KMS-11 (cell line): ENCODE measurements around the gene ADAM21.
"Not testable (repeated sequence)": the region's sequence is repeated elsewhere in the genome, so short reads cannot be mapped to it uniquely, and the experiment has no call there.

ENCODE experiments used
- H2AFZ ChIP-seq: fragments of 200-600 bp; sonication (generic); 2 replicates; pipeline ENCODE4 v1.6.1; 2016; ENCODE audit warnings: antibody characterized with exemption, mixed run types, low read depth
- H3K27ac ChIP-seq: fragments of 200-600 bp; sonication (generic); 2 replicates; pipeline ENCODE4 v1.6.1; 2016; ENCODE audit warnings: mild to moderate bottlenecking, mixed run types
- H3K27me3 ChIP-seq: fragments of 200-600 bp; sonication (generic); 2 replicates; pipeline ENCODE4 v1.6.1; 2017; ENCODE audit warnings: mild to moderate bottlenecking, low read depth, mixed run types, moderate library complexity; ENCODE audit not compliant: insufficient read depth
- H3K36me3 ChIP-seq: fragments of 200-600 bp; sonication (generic); 2 replicates; pipeline ENCODE4 v1.6.1; 2017; ENCODE audit warnings: mild to moderate bottlenecking, mixed run types; ENCODE audit not compliant: insufficient read depth
- H3K4me1 ChIP-seq: fragments of 200-600 bp; sonication (generic); 2 replicates; pipeline ENCODE4 v1.6.1; 2016; ENCODE audit warnings: mild to moderate bottlenecking, low read depth, mixed run types; ENCODE audit not compliant: poor library complexity, severe bottlenecking
- H3K4me2 ChIP-seq: fragments of 200-600 bp; sonication (generic); 2 replicates; pipeline ENCODE4 v1.7.0; 2016; ENCODE audit warnings: mild to moderate bottlenecking, mixed run types
- H3K4me3 ChIP-seq: fragments of 200-600 bp; sonication (generic); IDR thresholded peaks from 2 replicates; pipeline ENCODE4 v1.6.1; 2017; ENCODE audit warnings: low read depth, low read length, mixed read lengths; ENCODE audit not compliant: insufficient read depth
- H3K79me2 ChIP-seq: fragments of 200-600 bp; sonication (generic); 2 replicates; pipeline ENCODE4 v1.6.1; 2016; ENCODE audit warnings: low read depth, mixed run types; ENCODE audit not compliant: insufficient read depth
- H3K9ac ChIP-seq: fragments of 200-600 bp; sonication (generic); 2 replicates; pipeline ENCODE4 v1.6.1; 2016; ENCODE audit warnings: mild to moderate bottlenecking, mixed run types
- H4K20me1 ChIP-seq: fragments of 200-600 bp; sonication (generic); 2 replicates; pipeline ENCODE4 v1.6.1; 2016; ENCODE audit warnings: mild to moderate bottlenecking, mixed run types; ENCODE audit not compliant: insufficient read depth
- TF ChIP-seq, protein P1 (sequence below): fragments of 200-600 bp; sonication (generic); conservative IDR thresholded peaks from 2 replicates; pipeline ENCODE4 v1.6.1; 2017; ENCODE audit warnings: low read depth, mild to moderate bottlenecking, antibody characterized with exemption, low read length, moderate library complexity, mixed read lengths

ADAM21 gene

DNA sequence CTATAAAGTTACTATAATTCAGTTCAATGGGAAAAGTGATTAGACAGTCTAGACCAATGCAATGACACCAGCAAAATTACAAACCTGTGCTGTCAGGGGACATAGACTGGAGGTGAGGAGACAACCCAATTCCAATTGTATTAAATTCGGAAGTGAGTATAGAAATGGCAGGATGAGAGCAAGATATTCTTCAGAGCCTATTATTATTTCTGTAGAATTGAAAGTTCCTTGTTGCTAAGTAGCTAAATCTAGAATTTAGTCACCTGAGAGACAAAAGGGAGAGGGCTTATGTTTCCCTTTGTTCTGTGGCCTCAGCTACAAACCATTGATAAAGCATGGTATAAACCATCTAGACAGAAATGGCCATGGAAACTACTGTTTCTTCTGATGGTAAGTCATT is at the start of gene ADAM21:
Gene ADAM21 (plus strand): TSS at position 301 of the 400 bp plus-strand sequence. CDS start 5,326 bp downstream, outside the sequence.
- no peak within 1 kb of the TSS for H3K9ac ChIP-seq
- H3K36me3 ChIP-seq = no peaks in the 10 kb centered on the region
- H3K27me3 ChIP-seq = no peaks in the 10 kb centered on the region
- H3K4me2 ChIP-seq = no peak within 1 kb of the TSS
- H2AFZ ChIP-seq = no peak within 1 kb of the TSS
- no peaks in the 10 kb centered on the region for H4K20me1 ChIP-seq
- no peak within 1 kb of the TSS for H3K27ac ChIP-seq
- H3K4me3 ChIP-seq = no peak within 1 kb of the TSS
- TF ChIP-seq, protein P1, sequence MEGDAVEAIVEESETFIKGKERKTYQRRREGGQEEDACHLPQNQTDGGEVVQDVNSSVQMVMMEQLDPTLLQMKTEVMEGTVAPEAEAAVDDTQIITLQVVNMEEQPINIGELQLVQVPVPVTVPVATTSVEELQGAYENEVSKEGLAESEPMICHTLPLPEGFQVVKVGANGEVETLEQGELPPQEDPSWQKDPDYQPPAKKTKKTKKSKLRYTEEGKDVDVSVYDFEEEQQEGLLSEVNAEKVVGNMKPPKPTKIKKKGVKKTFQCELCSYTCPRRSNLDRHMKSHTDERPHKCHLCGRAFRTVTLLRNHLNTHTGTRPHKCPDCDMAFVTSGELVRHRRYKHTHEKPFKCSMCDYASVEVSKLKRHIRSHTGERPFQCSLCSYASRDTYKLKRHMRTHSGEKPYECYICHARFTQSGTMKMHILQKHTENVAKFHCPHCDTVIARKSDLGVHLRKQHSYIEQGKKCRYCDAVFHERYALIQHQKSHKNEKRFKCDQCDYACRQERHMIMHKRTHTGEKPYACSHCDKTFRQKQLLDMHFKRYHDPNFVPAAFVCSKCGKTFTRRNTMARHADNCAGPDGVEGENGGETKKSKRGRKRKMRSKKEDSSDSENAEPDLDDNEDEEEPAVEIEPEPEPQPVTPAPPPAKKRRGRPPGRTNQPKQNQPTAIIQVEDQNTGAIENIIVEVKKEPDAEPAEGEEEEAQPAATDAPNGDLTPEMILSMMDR = no peak
- H3K79me2 ChIP-seq = no peaks in the 10 kb centered on the region
- no peaks in the 10 kb centered on the region for H3K4me1 ChIP-seq

DNA sequence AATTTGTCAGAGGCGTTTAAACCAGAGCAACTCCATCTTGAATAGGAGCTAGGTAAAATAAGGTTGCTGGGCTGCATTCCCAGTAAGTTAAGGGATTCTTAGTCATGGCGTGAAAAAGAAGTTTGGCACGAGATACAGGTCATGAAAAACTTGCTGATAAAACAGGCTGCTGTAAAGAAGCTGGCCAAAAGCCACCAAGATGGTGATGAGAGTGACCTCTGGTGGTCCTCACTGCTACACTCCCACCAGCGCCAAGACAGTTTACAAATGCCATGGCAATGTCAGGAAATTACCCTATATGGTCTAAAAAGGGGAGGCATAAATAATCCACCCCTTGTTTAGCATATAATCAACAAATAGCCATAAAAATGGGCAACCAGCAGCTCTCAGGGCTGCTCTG is 48.6 kb upstream of the ADAM21 start:
- not testable (repeated sequence) for H3K36me3 ChIP-seq, H3K4me2 ChIP-seq

DNA sequence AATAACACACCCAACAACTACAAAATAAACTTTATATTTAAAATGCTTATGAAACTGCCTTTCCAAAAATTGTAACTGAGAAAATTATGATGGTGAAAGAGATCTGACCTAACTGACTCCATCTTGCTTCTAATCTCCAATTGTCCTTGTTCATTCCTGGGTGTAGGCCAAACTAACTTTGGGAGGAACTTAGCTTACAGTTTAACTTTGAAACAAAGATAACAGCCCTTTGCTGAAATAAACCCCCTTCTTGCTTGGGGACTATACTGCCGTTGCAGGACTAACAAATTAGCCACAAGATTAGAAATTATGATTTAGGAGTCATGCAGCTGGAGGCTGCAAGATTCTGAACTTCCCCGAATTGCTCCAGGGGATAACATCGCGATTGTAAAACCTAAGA is 45.8 kb upstream of the ADAM21 start:
- H3K4me2 ChIP-seq, H3K9ac ChIP-seq, H3K4me3 ChIP-seq, H4K20me1 ChIP-seq, H3K36me3 ChIP-seq, H3K79me2 ChIP-seq, H2AFZ ChIP-seq, H3K27me3 ChIP-seq, H3K4me1 ChIP-seq, H3K27ac ChIP-seq: not testable (repeated sequence)

More for the DNA sequence above, 48.6 kb upstream of the ADAM21 start:
- not testable (repeated sequence) for H4K20me1 ChIP-seq, H3K27ac ChIP-seq, H2AFZ ChIP-seq, H3K27me3 ChIP-seq, H3K9ac ChIP-seq, H3K4me1 ChIP-seq, H3K4me3 ChIP-seq, H3K79me2 ChIP-seq

DNA sequence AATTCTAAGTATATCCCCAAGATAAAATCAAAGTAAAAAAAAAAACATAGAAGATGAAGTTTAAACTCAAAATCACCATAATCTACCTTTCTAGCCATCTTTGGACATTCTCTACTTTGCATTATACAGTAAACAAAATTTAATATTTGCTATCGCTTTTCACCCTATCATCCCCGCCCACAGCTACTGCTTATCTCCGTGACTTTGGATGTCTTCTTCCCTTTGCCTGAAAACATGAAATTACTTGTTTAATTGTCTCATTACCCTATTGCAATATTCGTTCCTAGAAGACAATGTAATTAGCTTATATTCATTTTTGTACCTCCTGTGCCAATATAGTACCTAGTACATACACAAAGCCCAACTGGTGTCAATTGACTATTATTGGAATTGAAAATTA is 44.4 kb upstream of the ADAM21 start:
- TF ChIP-seq, protein P1 = no peak
- Histone ChIP-seq H3K9ac (no peak overlapping the region), H2AFZ (no peak overlapping the region), H3K79me2 (no peaks in the 10 kb centered on the region), H3K36me3 (no peaks in the 10 kb centered on the region), H4K20me1 (no peaks in the 10 kb centered on the region), H3K27me3 (no peaks in the 10 kb centered on the region), H3K27ac (no peak overlapping the region), H3K4me1 (no peaks in the 10 kb centered on the region), H3K4me2 (no peak overlapping the region), H3K4me3 (no peak overlapping the region)

DNA sequence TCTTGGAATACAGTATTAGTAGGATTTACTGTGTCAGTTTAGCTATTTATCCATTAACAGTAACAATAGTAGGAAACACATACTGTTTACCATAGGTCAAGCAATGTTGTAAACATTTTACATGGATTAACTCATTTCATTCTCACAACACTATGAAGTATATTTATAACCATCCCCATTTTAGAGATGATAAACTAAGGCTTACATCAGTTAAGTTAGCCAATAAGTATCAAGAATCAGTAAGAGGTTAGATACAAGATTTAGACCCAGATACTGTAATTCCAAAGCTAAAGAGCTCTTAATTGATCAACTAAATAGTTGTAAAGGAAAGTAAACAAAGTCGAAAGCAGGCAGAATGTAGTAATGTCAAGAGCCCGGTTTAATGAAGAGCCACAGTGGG is 36.2 kb upstream of the ADAM21 start:
- H3K4me3 ChIP-seq = no peak overlapping the region
- H3K36me3 ChIP-seq = no peaks in the 10 kb centered on the region
- no peaks in the 10 kb centered on the region for H3K27me3 ChIP-seq
- TF ChIP-seq, protein P1 = no peak
- no peaks in the 10 kb centered on the region for H4K20me1 ChIP-seq
- H3K4me1 ChIP-seq = no peaks in the 10 kb centered on the region
- no peak overlapping the region for H3K27ac ChIP-seq
- no peak overlapping the region for H3K4me2 ChIP-seq
- no peaks in the 10 kb centered on the region for H3K79me2 ChIP-seq
- H3K9ac ChIP-seq = no peak overlapping the region
- no peak overlapping the region for H2AFZ ChIP-seq
